ENCODE measurements around the gene ADRA2B. TPM values are rescaled to one million over a fixed set of nuclear protein-coding genes. Genes with fewer than 3 reads are reported as not detected.

ADRA2B gene
- total and polyA plus RNA-seq, 2 donors (not counting 1 experiment from before 2014, with no cell fraction given), result 0.27 to 0.46 TPM

GRCh38 chr2:96098900-96099590, 17.3 kb downstream of the ADRA2B start:
- Histone ChIP-seq H3K9ac (ENCODE audit: low read length) (no peak overlapping the region), H4K20me1 (ENCODE audit: control insufficient read depth, insufficient read depth, low read length, poor library complexity, severe bottlenecking) (no peaks in the 10 kb centered on the region), H3K36me3 (replicated peaks in 1 of 2; ENCODE audit: control extremely low read depth in 1 of 2, control insufficient read depth in 1 of 2, extremely low read depth in 1 of 2, insufficient read depth in 2 of 2, low read length in 1 of 2) (no peaks in the 10 kb centered on the region), H3K27me3 (replicated peaks in 1 of 4; ENCODE audit: control extremely low read depth in 1 of 4, control insufficient read depth in 3 of 4, insufficient read depth in 4 of 4, low read length in 3 of 4) (peaks cover 0 to under 1% (median 0%) of the 10 kb centered on the region in 4 experiments), H3K27ac (ENCODE audit: low read length in 2 of 2) (no peak overlapping the region), H3K4me1 (ENCODE audit: control insufficient read depth in 2 of 2, insufficient read depth in 2 of 2, low read length in 2 of 2) (no peaks in the 10 kb centered on the region), H3K9me3 (ENCODE audit: control extremely low read depth in 1 of 3, control insufficient read depth in 2 of 3, insufficient read depth in 1 of 3, low read length in 2 of 3) (no peaks in the 10 kb centered on the region), H2AFZ (ENCODE audit: insufficient read depth, low read depth, low read length, poor library complexity, severe bottlenecking) (no peak overlapping the region), H3K4me2 (replicated peaks; ENCODE audit: low read depth, low read length, poor library complexity, severe bottlenecking) (no peak overlapping the region), H3K79me2 (ENCODE audit: control insufficient read depth, insufficient read depth, low read length) (no peaks in the 10 kb centered on the region), H3K4me3 (ENCODE audit: control extremely low read depth in 1 of 5, extremely low read depth in 1 of 5, insufficient read depth in 1 of 5, low read depth in 2 of 5, low read length in 4 of 5) (no peak overlapping the region)
- TF ChIP-seq, protein P1, sequence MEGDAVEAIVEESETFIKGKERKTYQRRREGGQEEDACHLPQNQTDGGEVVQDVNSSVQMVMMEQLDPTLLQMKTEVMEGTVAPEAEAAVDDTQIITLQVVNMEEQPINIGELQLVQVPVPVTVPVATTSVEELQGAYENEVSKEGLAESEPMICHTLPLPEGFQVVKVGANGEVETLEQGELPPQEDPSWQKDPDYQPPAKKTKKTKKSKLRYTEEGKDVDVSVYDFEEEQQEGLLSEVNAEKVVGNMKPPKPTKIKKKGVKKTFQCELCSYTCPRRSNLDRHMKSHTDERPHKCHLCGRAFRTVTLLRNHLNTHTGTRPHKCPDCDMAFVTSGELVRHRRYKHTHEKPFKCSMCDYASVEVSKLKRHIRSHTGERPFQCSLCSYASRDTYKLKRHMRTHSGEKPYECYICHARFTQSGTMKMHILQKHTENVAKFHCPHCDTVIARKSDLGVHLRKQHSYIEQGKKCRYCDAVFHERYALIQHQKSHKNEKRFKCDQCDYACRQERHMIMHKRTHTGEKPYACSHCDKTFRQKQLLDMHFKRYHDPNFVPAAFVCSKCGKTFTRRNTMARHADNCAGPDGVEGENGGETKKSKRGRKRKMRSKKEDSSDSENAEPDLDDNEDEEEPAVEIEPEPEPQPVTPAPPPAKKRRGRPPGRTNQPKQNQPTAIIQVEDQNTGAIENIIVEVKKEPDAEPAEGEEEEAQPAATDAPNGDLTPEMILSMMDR (IDR thresholded peaks at IDR 0.05), result no peak
- TF ChIP-seq EZH2 (IDR thresholded peaks at IDR 0.05; ENCODE audit: borderline replicate concordance, insufficient read depth, low read depth, low read length, poor library complexity, severe bottlenecking), result no peak
- no peak overlapping the region for H3K27ac Mint-ChIP-seq
- H3K4me3 Mint-ChIP-seq, result no peak overlapping the region
- intact Hi-C loops (cut with micrococcal nuclease), result no loop called here
- POLR2A ChIA-PET, result no interaction called here
- CTCF ChIA-PET, result interaction anchor here (1.0 to 1.9 kb wide), 2 partner anchors 18 to 161 kb away, joined by 3 to 4 read pairs; no protein-coding TSS in a partner anchor
- H3K4me1 Mint-ChIP-seq, result no peaks in the 10 kb centered on the region
- peak; percentile 1 for DNase-seq
- ATAC-seq (ENCODE audit: low read depth), result no peak
- 100% methylated on average over 6 of the region's 11 CpGs for WGBS (ENCODE audit: insufficient coverage)
- H3K27me3 Mint-ChIP-seq, result peaks cover 7% of the 10 kb centered on the region
- H3K9me3 Mint-ChIP-seq (ENCODE audit: insufficient read depth), result no peaks in the 10 kb centered on the region
